ENCODE data around the gene UFD1. TPM values are rescaled to one million over a fixed set of nuclear protein-coding genes. Genes with fewer than 3 reads are reported as not detected.

UFD1 gene
- total and polyA plus RNA-seq, 4 donors: 23.1 to 111 (median 70.0) TPM

DNA sequence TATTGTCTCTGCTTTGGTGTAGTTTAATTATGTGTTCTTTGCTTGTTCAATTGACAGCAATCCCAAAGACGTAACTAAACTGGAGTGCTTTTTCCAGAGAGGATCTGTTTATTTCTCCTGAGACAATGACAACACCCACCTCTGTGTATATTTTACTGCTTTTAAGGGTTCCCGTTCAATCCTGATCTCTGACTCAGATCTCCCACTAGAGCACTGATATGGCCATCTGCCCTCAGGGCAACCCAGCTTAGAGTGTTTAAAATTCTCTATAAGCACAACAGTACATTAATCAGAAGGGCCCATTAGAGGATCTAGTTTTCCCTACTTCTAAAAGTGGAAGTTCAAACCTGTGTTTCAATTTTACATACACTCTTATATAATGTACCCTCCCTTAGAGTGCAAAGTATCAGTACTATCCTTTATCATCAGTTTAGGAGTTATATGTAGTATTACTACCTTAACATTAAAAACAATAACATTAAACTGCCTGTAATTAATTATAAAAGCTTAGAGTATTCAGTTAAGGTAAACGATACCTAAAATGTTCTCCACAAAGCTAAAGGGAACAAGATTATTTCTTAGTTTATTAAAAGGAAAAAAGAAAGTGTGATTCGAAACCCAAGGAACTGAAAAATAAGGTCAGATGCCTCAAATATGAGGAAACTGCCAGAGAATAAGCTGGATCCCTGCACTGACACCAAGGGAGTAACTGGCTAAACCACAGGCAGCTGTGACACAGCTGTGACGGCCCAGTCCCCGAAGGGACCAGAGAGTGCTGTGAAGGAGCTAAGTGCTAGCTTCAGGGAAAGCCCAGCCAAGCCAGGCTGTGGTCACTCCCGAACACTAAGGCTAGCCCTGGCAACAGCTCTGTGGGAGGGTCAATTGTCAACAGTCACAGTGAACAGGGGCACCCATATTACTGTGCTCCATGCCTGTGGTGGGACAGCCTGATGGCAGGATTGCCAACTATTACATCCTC is 15.2 kb downstream of the UFD1 start:
- no peaks in the 10 kb centered on the region for H3K4me1 ChIP-seq (ENCODE audit: control insufficient read depth in 5 of 5, insufficient read depth in 5 of 5, low read length in 5 of 5)
- H3K36me3 ChIP-seq (ENCODE audit: control insufficient read depth in 4 of 4, insufficient read depth in 4 of 4, low read length in 4 of 4): peaks cover 21 to 41% (median 24%) of the 10 kb centered on the region in 4 donors
- no peak overlapping the region for H3K4me3 ChIP-seq
- no peaks in the 10 kb centered on the region for H3K9me3 ChIP-seq (ENCODE audit: control insufficient read depth in 4 of 4, insufficient read depth in 3 of 4, low read length in 3 of 4)
- WGBS, 2 donors: 74 to 90% methylated on average over 7 of the region's 7 CpGs
- DNase-seq (peak in 1 of 3 donors; percentile 2), ATAC-seq (ENCODE audit: insufficient read depth, low FRiP score) (no peak)
- no peaks in the 10 kb centered on the region for H3K27me3 ChIP-seq (ENCODE audit: control insufficient read depth in 3 of 3, insufficient read depth in 3 of 3, low read length in 2 of 3)
- TF ChIP-seq, protein P1, sequence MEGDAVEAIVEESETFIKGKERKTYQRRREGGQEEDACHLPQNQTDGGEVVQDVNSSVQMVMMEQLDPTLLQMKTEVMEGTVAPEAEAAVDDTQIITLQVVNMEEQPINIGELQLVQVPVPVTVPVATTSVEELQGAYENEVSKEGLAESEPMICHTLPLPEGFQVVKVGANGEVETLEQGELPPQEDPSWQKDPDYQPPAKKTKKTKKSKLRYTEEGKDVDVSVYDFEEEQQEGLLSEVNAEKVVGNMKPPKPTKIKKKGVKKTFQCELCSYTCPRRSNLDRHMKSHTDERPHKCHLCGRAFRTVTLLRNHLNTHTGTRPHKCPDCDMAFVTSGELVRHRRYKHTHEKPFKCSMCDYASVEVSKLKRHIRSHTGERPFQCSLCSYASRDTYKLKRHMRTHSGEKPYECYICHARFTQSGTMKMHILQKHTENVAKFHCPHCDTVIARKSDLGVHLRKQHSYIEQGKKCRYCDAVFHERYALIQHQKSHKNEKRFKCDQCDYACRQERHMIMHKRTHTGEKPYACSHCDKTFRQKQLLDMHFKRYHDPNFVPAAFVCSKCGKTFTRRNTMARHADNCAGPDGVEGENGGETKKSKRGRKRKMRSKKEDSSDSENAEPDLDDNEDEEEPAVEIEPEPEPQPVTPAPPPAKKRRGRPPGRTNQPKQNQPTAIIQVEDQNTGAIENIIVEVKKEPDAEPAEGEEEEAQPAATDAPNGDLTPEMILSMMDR (IDR thresholded peaks at IDR 0.05; ENCODE audit: control extremely low read depth, extremely low read depth): no peak
- H3K9ac ChIP-seq (ENCODE audit: insufficient read depth in 1 of 2, low read length in 2 of 2): no peak overlapping the region
- H3K27ac ChIP-seq (ENCODE audit: low read depth in 1 of 2, low read length in 1 of 2): peak overlapping the region in 1 of 2 donors; percentile 29

DNA sequence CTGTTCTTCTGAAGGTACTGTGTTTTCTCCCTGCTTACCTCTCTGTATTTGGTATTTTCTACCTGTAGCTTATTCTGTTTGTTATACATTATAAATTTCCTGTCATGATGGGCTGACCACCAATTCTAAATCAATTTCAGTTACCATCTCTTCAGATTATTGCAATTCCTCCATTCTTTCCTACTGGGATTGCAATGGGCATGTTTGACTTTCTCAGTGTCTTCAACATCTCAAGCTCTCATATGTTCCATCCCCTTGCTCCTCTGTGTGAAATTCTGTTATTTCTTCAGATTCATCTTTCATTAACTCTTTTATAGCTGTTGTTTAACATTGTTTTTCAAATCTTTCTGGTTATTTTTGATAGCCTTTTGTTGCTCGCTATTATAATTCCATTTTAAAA is 16.0 kb downstream of the UFD1 start:
- Histone ChIP-seq H3K9ac (ENCODE audit: insufficient read depth in 1 of 2, low read length in 2 of 2) (no peak overlapping the region), H3K27ac (ENCODE audit: low read depth in 1 of 2, low read length in 1 of 2) (no peak overlapping the region), H3K36me3 (ENCODE audit: control insufficient read depth in 4 of 4, insufficient read depth in 4 of 4, low read length in 4 of 4) (peaks cover 20 to 35% (median 26%) of the 10 kb centered on the region in 4 donors), H3K9me3 (ENCODE audit: control insufficient read depth in 4 of 4, insufficient read depth in 3 of 4, low read length in 3 of 4) (no peaks in the 10 kb centered on the region), H3K4me1 (ENCODE audit: control insufficient read depth in 5 of 5, insufficient read depth in 5 of 5, low read length in 5 of 5) (no peaks in the 10 kb centered on the region), H3K4me3 (no peak overlapping the region), H3K27me3 (ENCODE audit: control insufficient read depth in 3 of 3, insufficient read depth in 3 of 3, low read length in 2 of 3) (no peaks in the 10 kb centered on the region)
- TF ChIP-seq, protein P1 (IDR thresholded peaks at IDR 0.05; ENCODE audit: control extremely low read depth, extremely low read depth): no peak
- ATAC-seq (ENCODE audit: insufficient read depth, low FRiP score): no peak
- DNase-seq: no peak
- WGBS, 2 donors: 97 to 100% methylated on average over 1 of the region's 1 CpG

DNA sequence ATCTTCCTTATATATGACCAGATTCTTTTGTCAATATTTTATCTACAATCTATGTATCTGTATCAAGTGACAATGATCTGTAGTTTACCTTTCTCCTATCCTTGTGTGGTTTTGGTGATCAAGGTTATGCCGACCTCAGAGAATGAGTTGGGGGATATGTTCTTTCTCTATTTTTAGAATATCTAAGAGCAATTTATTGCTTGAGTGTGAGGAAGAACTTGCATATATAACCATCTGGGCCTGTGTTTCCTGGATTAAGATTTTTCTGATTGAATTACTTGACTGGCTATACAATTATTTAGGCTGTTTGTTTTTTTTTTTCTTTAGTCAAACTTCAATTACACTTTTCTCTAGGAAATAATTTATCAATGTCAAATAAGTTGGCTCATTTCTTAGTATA is 17.5 kb downstream of the UFD1 start:
- H3K9me3 ChIP-seq (ENCODE audit: control insufficient read depth in 4 of 4, insufficient read depth in 3 of 4, low read length in 3 of 4): no peaks in the 10 kb centered on the region
- no peak overlapping the region for H3K9ac ChIP-seq (ENCODE audit: insufficient read depth in 1 of 2, low read length in 2 of 2)
- ATAC-seq (ENCODE audit: insufficient read depth, low FRiP score): no peak
- DNase-seq: no peak
- H3K4me3 ChIP-seq: no peak overlapping the region
- no peak overlapping the region for H3K27ac ChIP-seq (ENCODE audit: low read depth in 1 of 2, low read length in 1 of 2)
- 95 to 98% methylated on average over 1 of the region's 1 CpG for WGBS, 2 donors
- H3K36me3 ChIP-seq (ENCODE audit: control insufficient read depth in 4 of 4, insufficient read depth in 4 of 4, low read length in 4 of 4): peaks cover 14 to 33% (median 30%) of the 10 kb centered on the region in 4 donors
- no peaks in the 10 kb centered on the region for H3K4me1 ChIP-seq (ENCODE audit: control insufficient read depth in 5 of 5, insufficient read depth in 5 of 5, low read length in 5 of 5)
- no peaks in the 10 kb centered on the region for H3K27me3 ChIP-seq (ENCODE audit: control insufficient read depth in 3 of 3, insufficient read depth in 3 of 3, low read length in 2 of 3)
- TF ChIP-seq, protein P1 (IDR thresholded peaks at IDR 0.05; ENCODE audit: control extremely low read depth, extremely low read depth): no peak
